ENCODE results near the gene CLCN1. TPM values are rescaled to one million over a fixed set of nuclear protein-coding genes. Genes with fewer than 3 reads are reported as not detected.

The CLCN1 gene
- total and polyA plus RNA-seq, 2 of the 4 experiments (the other 2 are of a cell fraction) = not detected

DNA sequence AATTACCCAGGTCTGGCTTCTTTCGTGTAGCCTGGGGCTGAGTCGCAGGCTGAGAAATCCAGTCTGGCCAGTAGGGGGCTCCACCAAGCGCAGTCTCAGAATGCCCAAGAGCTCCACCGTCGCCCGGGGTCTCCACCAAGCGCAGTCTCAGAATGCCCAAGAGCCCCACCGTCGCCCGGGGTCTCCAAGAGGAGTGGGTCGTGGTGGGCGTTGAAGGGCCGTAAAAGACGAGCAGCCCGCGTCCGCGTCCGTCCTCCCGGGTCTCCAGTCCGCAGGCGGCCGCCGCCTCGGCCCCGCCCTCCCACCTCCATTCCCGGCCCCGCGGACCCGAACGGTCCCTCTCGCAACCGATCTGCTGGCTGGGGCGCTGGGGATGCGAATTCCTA lies 64.3 kb downstream of the CLCN1 start:
- Histone ChIP-seq H3K4me1 (ENCODE audit: control insufficient read depth, insufficient read depth, low read length) (peaks cover 30% of the 10 kb centered on the region), H3K14ac (replicated peaks; ENCODE audit: low read depth, low read length) (peak overlapping the region; percentile 92), H4K91ac (ENCODE audit: insufficient read depth, low read depth, low read length) (peak overlapping the region; percentile 91), H3K9ac (ENCODE audit: low read depth, low read length) (peak overlapping the region; percentile 98), H3K4ac (ENCODE audit: low read depth, low read length) (peak overlapping the region; percentile 96), H2BK15ac (ENCODE audit: low read depth, low read length) (peak overlapping the region; percentile 62; the same call in 2 of the 3 replicates), H2BK5ac (ENCODE audit: low read depth, low read length, poor library complexity, severe bottlenecking) (peak overlapping the region; percentile 96), H2BK120ac (ENCODE audit: low read depth, low read length) (peak overlapping the region; percentile 89), H3K18ac (ENCODE audit: low read depth, low read length) (peak overlapping the region; percentile 78), H2AK9ac (replicated peaks; ENCODE audit: low read depth, low read length, poor library complexity) (peak overlapping the region; percentile 98), H3K27me3 (ENCODE audit: control insufficient read depth, insufficient read depth, low read length) (no peaks in the 10 kb centered on the region), H2AFZ (replicated peaks; ENCODE audit: low read length, poor library complexity) (peak overlapping the region; percentile 80), H3K4me3 (ENCODE audit: insufficient read depth, low read depth, low read length) (peak overlapping the region; percentile 68), H2BK20ac (ENCODE audit: low read depth, low read length) (no peak overlapping the region), H4K5ac (ENCODE audit: low read depth, low read length) (peak overlapping the region; percentile 85), H3K79me1 (ENCODE audit: low read depth in 1 of 2, low read length in 2 of 2) (peaks cover 9 to 49% of the 10 kb centered on the region in 2 experiments; a peak in 3 of 4 replicates), H4K8ac (ENCODE audit: low read depth in 2 of 2, low read length in 2 of 2) (peak overlapping the region; percentile 93 to 98), H3K27ac (ENCODE audit: insufficient read depth, low read length) (peak overlapping the region; percentile 100), H4K20me1 (ENCODE audit: insufficient read depth, low read length) (peaks cover 35% of the 10 kb centered on the region), H3K4me2 (ENCODE audit: low read depth, low read length) (peak overlapping the region; percentile 64), H3K36me3 (ENCODE audit: control insufficient read depth, insufficient read depth, low read length) (peaks cover 29% of the 10 kb centered on the region), H3K9me1 (ENCODE audit: insufficient read depth, low read length) (peaks cover 25% of the 10 kb centered on the region), H3K23ac (ENCODE audit: low read depth, low read length) (peak overlapping the region; percentile 70), H3K9me3 (ENCODE audit: control insufficient read depth, insufficient read depth, low read length) (no peaks in the 10 kb centered on the region), H2AK5ac (ENCODE audit: low read depth, low read length) (peak overlapping the region; percentile 85), H3K56ac (ENCODE audit: extremely low read depth, insufficient read depth, low read length) (peak overlapping the region; percentile 99)
- in situ Hi-C loops (cut with MboI; ENCODE audit: low sequenced_read_pairs) = no loop called here
- ChIA-PET POLR2A (ENCODE audit: unreplicated experiment) (no interaction called here), CTCF (interaction anchor here (0.6 to 2.1 kb wide), 12 partner anchors 11 to 1012 kb away, joined by 3 to 12 read pairs (median 5); partner anchors contain the start of genes FAM131B and GSTK1)
- TF ChIP-seq CHD1 (IDR thresholded peaks at IDR 0.05; ENCODE audit: low read depth, low read length) (peak; percentile 64; the same call in 1 of the 2 replicates), SMC3 (IDR thresholded peaks at IDR 0.05; ENCODE audit: low read depth, low read length) (peak; percentile 37), MXI1 (IDR thresholded peaks at IDR 0.05; ENCODE audit: borderline replicate concordance, low read depth, low read length) (no peak), RAD21 (IDR thresholded peaks at IDR 0.05; ENCODE audit: low read length) (peak; percentile 54)
- TF ChIP-seq, protein P1, sequence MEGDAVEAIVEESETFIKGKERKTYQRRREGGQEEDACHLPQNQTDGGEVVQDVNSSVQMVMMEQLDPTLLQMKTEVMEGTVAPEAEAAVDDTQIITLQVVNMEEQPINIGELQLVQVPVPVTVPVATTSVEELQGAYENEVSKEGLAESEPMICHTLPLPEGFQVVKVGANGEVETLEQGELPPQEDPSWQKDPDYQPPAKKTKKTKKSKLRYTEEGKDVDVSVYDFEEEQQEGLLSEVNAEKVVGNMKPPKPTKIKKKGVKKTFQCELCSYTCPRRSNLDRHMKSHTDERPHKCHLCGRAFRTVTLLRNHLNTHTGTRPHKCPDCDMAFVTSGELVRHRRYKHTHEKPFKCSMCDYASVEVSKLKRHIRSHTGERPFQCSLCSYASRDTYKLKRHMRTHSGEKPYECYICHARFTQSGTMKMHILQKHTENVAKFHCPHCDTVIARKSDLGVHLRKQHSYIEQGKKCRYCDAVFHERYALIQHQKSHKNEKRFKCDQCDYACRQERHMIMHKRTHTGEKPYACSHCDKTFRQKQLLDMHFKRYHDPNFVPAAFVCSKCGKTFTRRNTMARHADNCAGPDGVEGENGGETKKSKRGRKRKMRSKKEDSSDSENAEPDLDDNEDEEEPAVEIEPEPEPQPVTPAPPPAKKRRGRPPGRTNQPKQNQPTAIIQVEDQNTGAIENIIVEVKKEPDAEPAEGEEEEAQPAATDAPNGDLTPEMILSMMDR (conservative IDR thresholded peaks at IDR 0.05; ENCODE audit: low read depth, low read length) = peak; percentile 85
- intact Hi-C loops (cut with micrococcal nuclease) = loop anchor here (1.0 to 5.0 kb wide), 3 partner anchors 92 to 818 kb away; partner anchors contain the start of gene CASP2
- WGBS, 2 experiments (ENCODE audit: extremely low coverage in 2 of 2, insufficient read length in 1 of 2) = 0% methylated on average over 2 of the region's 35 CpGs; no CpG with 5 or more reads in 1 of the 2 experiments
- ATAC-seq (ENCODE audit: low read depth) (peak; percentile 33), DNase-seq (peak; percentile 82)
- dilution Hi-C loops (cut with HindIII; ENCODE audit: low sequenced_read_pairs, unreplicated experiment) = no loop called here
- BruUV-seq (replicated peaks) = TSS peak; percentile 77

All from IMR-90 (cell line).